ENCODE measurements around the gene GOLGA2. TPM values are rescaled to one million over a fixed set of nuclear protein-coding genes. Genes with fewer than 3 reads are reported as not detected.
A peak's percentile ranks its signal among the peaks of the same experiment; 100 is the strongest.

GOLGA2 gene
- total RNA-seq, 2 donors from 2014 or later: 46.2 to 54.3 TPM

DNA sequence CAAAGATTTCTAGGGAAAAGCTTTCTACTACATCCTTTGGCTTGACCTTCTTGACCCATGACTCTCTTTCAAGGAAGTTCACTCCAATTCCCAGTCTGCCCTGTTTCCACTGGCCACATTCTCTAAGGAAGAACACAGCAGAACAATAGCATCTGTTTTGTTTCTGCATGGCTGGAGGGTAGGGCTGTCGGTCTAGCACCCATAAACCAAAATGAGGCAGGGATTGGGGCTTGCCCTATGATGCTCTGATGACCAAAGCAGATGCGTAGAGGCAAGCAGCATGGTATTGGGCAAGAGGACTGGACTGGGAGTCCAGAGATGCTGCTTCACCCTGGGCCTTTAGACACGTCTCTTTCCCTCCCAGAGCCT, 24.1 kb downstream of the GOLGA2 start:
- no peaks in the 10 kb centered on the region for H3K36me3 Mint-ChIP-seq
- ATAC-seq (no peak), DNase-seq (ENCODE audit: low spot score in 2 of 2) (no peak)
- no peak overlapping the region for H3K27ac Mint-ChIP-seq
- H3K9me3 Mint-ChIP-seq: no peaks in the 10 kb centered on the region

- H3K27ac Mint-ChIP-seq: no peak overlapping the region
- no peak for ATAC-seq
- no peaks in the 10 kb centered on the region for H3K9me3 Mint-ChIP-seq
- DNase-seq (ENCODE audit: low spot score in 2 of 2): no peak
- no peaks in the 10 kb centered on the region for H3K36me3 Mint-ChIP-seq
These were observed 24.7 kb downstream of the GOLGA2 start for GRCh38 chr9:128250839-128251731.

- Mint-ChIP-seq H3K27ac (no peak overlapping the region), H3K36me3 (no peaks in the 10 kb centered on the region), H3K9me3 (no peaks in the 10 kb centered on the region)
- DNase-seq (ENCODE audit: low spot score in 2 of 2): peak; percentile 90 to 100
- ATAC-seq: peak; percentile 90 to 94
These were observed 25.6 kb downstream of the GOLGA2 start for GRCh38 chr9:128249908-128250838.

- H3K27ac Mint-ChIP-seq: no peak overlapping the region
- DNase-seq (ENCODE audit: low spot score in 2 of 2) (no peak), ATAC-seq (no peak)
- no peaks in the 10 kb centered on the region for H3K36me3 Mint-ChIP-seq
- no peaks in the 10 kb centered on the region for H3K9me3 Mint-ChIP-seq
These were observed 26.3 kb downstream of the GOLGA2 start for GRCh38 chr9:128249558-128249907.

- H3K9me3 Mint-ChIP-seq: no peaks in the 10 kb centered on the region
- DNase-seq (ENCODE audit: low spot score in 2 of 2) (no peak), ATAC-seq (no peak)
- H3K27ac Mint-ChIP-seq: no peak overlapping the region
- no peaks in the 10 kb centered on the region for H3K36me3 Mint-ChIP-seq
These were observed 28.5 kb downstream of the GOLGA2 start for GRCh38 chr9:128247226-128247803.

DNA sequence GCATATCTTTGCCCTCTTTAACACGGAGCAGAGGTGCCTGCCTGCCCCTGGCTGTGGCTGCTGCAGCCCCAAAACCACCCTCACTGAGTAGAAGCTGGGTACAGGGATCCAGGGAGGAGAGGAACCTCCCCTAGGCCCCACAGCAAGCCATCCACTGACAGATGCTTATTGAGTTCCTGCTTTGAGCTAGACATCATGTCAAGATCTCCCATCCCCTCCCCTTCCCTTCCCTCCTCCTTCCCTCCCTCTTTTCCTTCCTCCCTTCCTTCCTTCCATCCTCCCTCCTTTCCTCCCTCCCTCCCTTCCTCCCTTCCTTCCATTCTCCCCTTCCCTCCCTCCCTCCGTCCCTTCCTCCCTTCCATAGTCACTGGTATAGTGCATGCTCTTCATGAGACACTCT, 29.3 kb downstream of the GOLGA2 start:
- H3K9me3 Mint-ChIP-seq: no peaks in the 10 kb centered on the region

GRCh38 chr9:128245421-128246151, 30.2 kb downstream of the GOLGA2 start:
- DNase-seq (ENCODE audit: low spot score in 2 of 2): no peak
- Mint-ChIP-seq H3K27ac (no peak overlapping the region), H3K36me3 (no peaks in the 10 kb centered on the region), H3K9me3 (no peaks in the 10 kb centered on the region)
- ATAC-seq: no peak

More for the DNA sequence above, 29.3 kb downstream of the GOLGA2 start:
- no peak overlapping the region for H3K27ac Mint-ChIP-seq
- ATAC-seq (no peak), DNase-seq (ENCODE audit: low spot score in 2 of 2) (no peak)
- no peaks in the 10 kb centered on the region for H3K36me3 Mint-ChIP-seq

DNA sequence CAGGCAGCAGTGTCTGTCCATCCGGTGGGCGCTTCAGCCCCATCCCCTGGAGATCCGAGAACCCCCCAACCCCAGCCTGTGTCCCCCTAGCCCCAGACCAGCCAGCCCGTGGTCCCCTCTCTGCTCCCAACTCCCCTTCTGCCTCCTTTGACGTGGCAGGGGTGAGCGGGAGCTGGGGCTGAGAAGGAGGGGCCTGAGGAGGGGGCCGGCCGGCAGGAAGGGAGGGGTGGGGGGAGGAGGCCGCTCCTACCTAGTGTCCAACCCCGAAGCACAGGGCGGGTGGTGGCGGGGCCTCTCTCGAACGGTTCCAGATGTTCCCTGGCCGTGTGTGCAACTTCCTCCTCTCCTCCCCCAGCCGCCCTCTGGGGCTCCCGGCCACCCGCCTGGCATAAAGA, 31.0 kb downstream of the GOLGA2 start:
- no peak for DNase-seq (ENCODE audit: low spot score in 2 of 2)
- no peak for ATAC-seq
- H3K9me3 Mint-ChIP-seq: no peaks in the 10 kb centered on the region
- H3K27ac Mint-ChIP-seq: no peak overlapping the region
- no peaks in the 10 kb centered on the region for H3K36me3 Mint-ChIP-seq

DNA sequence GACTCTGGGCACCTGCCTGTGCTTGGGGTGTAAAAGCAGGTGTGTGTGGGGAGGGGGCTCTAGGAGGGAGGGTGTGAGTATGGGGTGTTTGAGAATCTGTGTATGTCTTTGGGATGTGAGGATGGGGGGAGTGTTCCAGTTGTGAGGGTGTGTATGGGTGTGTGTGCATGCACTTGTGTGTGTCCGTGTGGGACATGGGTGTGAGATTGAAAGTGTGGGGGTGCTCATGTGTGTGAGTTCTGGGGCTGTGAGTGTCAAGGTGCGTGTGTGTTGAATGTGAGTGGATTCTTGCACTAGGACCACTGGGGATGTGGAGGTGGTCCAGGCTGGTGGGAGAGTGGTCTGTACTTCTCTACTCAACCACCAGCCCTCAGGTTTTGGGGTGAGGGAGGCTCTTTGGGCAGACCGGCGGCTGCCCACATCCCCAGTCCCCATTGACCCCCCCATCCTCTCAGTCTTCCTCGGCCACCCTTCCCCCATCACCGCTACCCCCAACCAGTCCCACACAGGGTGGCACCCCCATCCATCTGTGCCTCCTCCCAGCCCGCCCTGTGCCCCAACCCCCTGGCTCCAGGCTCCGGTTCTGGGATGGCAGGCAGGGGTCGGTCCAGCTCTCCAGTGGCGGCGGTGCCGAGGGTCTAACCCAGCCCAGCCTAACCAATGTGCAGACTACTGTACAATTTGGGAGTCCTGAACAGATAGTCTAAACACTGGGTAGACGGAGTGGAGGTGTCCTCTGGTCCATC, 31.5 kb downstream of the GOLGA2 start:
- Mint-ChIP-seq H3K27ac (no peak overlapping the region), H3K36me3 (no peaks in the 10 kb centered on the region)
- no peak for ATAC-seq

GRCh38 chr9:128243215-128244018, 32.4 kb downstream of the GOLGA2 start:
- Mint-ChIP-seq H3K36me3 (no peaks in the 10 kb centered on the region), H3K27ac (no peak overlapping the region), H3K9me3 (no peaks in the 10 kb centered on the region)
- no peak for DNase-seq (ENCODE audit: low spot score in 2 of 2)
- no peak for ATAC-seq

More for the DNA sequence above, 31.5 kb downstream of the GOLGA2 start:
- H3K9me3 Mint-ChIP-seq: no peaks in the 10 kb centered on the region
- DNase-seq (ENCODE audit: low spot score in 2 of 2): no peak

- DNase-seq (ENCODE audit: low spot score in 2 of 2) (no peak), ATAC-seq (no peak)
- Mint-ChIP-seq H3K36me3 (no peaks in the 10 kb centered on the region), H3K9me3 (no peaks in the 10 kb centered on the region), H3K27ac (no peak overlapping the region)
These were observed 33.0 kb downstream of the GOLGA2 start for GRCh38 chr9:128242828-128243214.

DNA sequence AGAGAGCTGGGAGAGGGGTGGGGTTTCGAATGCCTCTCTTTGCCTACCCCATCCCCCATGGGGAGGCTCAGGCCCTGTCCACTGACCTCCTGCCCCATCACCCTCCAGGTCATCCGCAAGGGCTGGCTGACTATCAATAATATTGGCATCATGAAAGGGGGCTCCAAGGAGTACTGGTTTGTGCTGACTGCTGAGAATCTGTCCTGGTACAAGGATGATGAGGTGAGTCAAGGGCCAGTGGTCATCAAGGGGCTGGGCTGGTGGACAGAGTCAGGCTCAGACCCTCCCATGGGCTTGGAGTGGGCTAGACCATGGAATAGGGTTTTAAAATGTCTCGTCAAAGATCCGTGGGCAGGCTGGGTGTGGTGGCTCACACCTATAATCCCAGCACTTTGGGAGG, 33.7 kb downstream of the GOLGA2 start:
- no peaks in the 10 kb centered on the region for H3K9me3 Mint-ChIP-seq
- H3K27ac Mint-ChIP-seq: no peak overlapping the region
- no peak for ATAC-seq
- DNase-seq (ENCODE audit: low spot score in 2 of 2): no peak
- H3K36me3 Mint-ChIP-seq: no peaks in the 10 kb centered on the region

DNA sequence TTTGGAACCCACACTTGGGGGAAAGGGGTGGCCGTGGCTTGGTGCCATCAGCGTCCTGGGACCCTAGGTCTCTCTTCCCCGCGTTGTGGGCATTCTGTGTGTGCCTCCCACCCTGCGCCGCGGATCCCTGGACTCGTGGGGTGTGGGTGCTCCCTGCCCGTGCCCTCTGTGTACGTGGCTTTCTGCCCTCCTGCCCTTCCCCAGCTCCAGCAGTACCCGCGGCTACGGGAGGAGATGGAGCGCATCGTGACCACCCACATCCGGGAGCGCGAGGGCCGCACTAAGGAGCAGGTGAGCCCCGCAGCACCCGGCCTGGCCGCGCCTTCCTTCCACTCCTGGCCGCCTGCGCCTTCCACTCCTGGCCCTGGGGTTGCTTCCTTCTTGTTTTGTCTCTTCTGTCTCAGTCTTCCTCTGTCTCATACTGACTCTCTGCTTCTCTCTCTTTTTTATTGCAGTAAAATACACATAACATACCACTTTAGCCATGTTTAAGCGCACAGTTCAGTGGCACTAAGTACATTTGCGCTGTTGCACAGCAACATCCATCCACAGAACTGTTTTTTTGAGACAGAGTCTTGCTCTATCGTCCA, 41.9 kb downstream of the GOLGA2 start:
- no peaks in the 10 kb centered on the region for H3K36me3 Mint-ChIP-seq
- no peaks in the 10 kb centered on the region for H3K9me3 Mint-ChIP-seq
- ATAC-seq (no peak), DNase-seq (ENCODE audit: low spot score in 2 of 2) (no peak)
- peak overlapping the region in 1 of 2 donors; percentile 20 for H3K27ac Mint-ChIP-seq

- no peaks in the 10 kb centered on the region for H3K9me3 Mint-ChIP-seq
- no peak overlapping the region for H3K27ac Mint-ChIP-seq
- H3K36me3 Mint-ChIP-seq: no peaks in the 10 kb centered on the region
- DNase-seq (ENCODE audit: low spot score in 2 of 2) (no peak), ATAC-seq (no peak)
These were observed 43.0 kb downstream of the GOLGA2 start for GRCh38 chr9:128232528-128233428.
